Motor neuron (in vitro differentiated cells): ENCODE measurements around the gene FST. TPM values are rescaled to one million over a fixed set of nuclear protein-coding genes. Genes with fewer than 3 reads are reported as not detected.

Source experiments
- ATAC-seq, 8 experiments: fragments of 200-7000 bp; cut with Tn5 transposase; replicated peaks in 6 of 8; 2 replicates each; pipeline ENCODE4 v1.8.0; 2021; ENCODE audit warnings: mild to moderate bottlenecking in 8 of 8, moderate library complexity in 8 of 8
- H3K27ac ChIP-seq, 2 donors: fragments of 250-450 bp; sonication (Bioruptor Pico); 2 replicates each; pipeline ENCODE4 v1.9.0; 2021; ENCODE audit warnings: antibody characterized with exemption in 2 of 2, mild to moderate bottlenecking in 2 of 2, moderate library complexity in 1 of 2
- H3K4me1 ChIP-seq, 2 donors: fragments of 250-450 bp; sonication (Bioruptor Pico); replicated peaks in 1 of 2; 2 replicates each; pipeline ENCODE4 v1.6.1; 2021; ENCODE audit warnings: antibody characterized with exemption in 2 of 2, mild to moderate bottlenecking in 2 of 2, moderate library complexity in 1 of 2
- H3K4me3 ChIP-seq, 5 donors: fragments of 250-450 bp; sonication (Bioruptor Pico); 2 replicates each; pipeline ENCODE4 v1.9.0; 2021; ENCODE audit warnings: antibody characterized with exemption in 5 of 5, mild to moderate bottlenecking in 5 of 5, moderate library complexity in 4 of 5
- WGBS, 10 experiments: fragments of 450-650 bp; shearing (Covaris generic); methylation state at CpG; one replicate each; pipeline ENCODE4 v1.0.0; 2022; 5-methylcytosine and 5-hydroxymethylcytosine counted together
- in situ Hi-C, 9 experiments: fragments of 400-800 bp; cut with MboI; loops; one replicate each; pipeline ENCODE4 v1.15.0; 2021; ENCODE audit warnings: low sequenced_read_pairs in 9 of 9, low pct_unique_long_range_greater_than_20kb in 2 of 9; ENCODE audit not compliant: unreplicated experiment in 9 of 9
- total RNA-seq, 8 experiments: library from RNA; unstranded; fragments of 300-600 nt; gene quantifications; 2 replicates each; pipeline versions ENCODE4 v1.2.3 to v1.2.4, GENCODE V29; 2022

FST gene
- total RNA-seq, 8 experiments from 2014 or later: 0.41 to 34.8 (median 1.9) TPM

DNA sequence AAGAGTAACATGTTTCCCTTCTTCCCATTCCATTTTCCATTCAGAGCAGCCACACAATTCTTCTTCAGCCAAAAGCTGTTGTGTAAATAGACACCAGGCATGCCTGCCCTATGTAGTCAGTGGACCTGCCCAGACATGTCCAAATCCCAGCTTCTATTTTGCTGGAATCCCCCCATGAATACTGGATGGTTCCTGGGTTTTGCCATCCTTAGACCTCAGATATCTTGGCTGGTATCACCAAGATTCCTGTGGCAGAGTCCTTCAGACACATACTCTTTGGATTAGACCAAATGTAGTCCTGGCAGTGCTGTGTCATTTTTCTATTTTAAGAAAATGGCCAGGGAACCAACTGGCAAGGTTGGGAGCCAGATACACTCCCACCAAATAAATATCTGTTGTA, 10.3 kb downstream of the FST start:
- no peak overlapping the region for H3K27ac ChIP-seq
- peak in 3 of 8 experiments; percentile 17 to 89 (median 87) for ATAC-seq
- in situ Hi-C loops: loop anchor here in 1 of 9 experiments (25.0 kb wide), 1 partner anchor 372 kb away; no protein-coding TSS in a partner anchor
- no peaks in the 10 kb centered on the region for H3K4me1 ChIP-seq
- H3K4me3 ChIP-seq: no peak overlapping the region

DNA sequence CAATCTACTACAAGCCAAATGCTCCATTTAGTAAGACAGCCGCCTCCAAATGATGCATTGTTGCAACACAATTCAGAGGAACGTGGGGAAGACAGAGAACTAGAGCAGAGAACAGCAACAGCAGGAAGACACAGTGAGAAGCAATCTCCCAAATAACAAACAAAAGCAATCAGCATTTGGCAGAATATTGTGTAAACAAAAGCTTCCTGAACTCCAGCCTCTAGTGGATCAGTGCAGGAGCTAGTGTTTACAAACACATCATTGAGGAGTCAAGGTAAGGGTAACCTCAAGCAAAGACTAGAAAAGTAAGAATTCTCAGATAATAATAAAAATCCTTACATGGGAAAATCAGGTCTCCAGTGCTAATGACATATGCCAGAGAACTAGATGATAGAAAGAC, 20.6 kb downstream of the FST start:
- no peak for ATAC-seq
- in situ Hi-C loops: no loop called here
- 0 to 70% (median 31%) methylated on average over 1 to 2 of the region's 2 CpGs; no CpG with 5 or more reads in 3 of the 10 experiments for WGBS, 10 experiments

GRCh38 chr5:53503562-53504218, 23.3 kb downstream of the FST start:
- in situ Hi-C loops: no loop called here
- no peak overlapping the region for H3K4me3 ChIP-seq
- ATAC-seq: peak in 3 of 8 experiments; percentile 33 to 70 (median 38)
- H3K4me1 ChIP-seq: no peaks in the 10 kb centered on the region
- WGBS, 10 experiments: 10 to 100% (median 82%) methylated on average over 1 to 2 of the region's 3 CpGs; no CpG with 5 or more reads in 5 of the 10 experiments
- H3K27ac ChIP-seq: no peak overlapping the region

More for the DNA sequence above, 20.6 kb downstream of the FST start:
- Histone ChIP-seq H3K4me1 (no peaks in the 10 kb centered on the region), H3K4me3 (no peak overlapping the region), H3K27ac (no peak overlapping the region)

- ATAC-seq: no peak
- in situ Hi-C loops: no loop called here
- no peaks in the 10 kb centered on the region for H3K4me1 ChIP-seq
- no peak overlapping the region for H3K4me3 ChIP-seq
- H3K27ac ChIP-seq: no peak overlapping the region
- 17 to 100% (median 82%) methylated on average over 1 to 4 of the region's 4 CpGs for WGBS, 10 experiments
Measured at GRCh38 chr5:53507013-53507412, 26.6 kb downstream of the FST start.

- 0 to 97% (median 60%) methylated on average over 1 to 2 of the region's 3 CpGs; no CpG with 5 or more reads in 3 of the 10 experiments for WGBS, 10 experiments
- Histone ChIP-seq H3K4me3 (no peak overlapping the region), H3K27ac (no peak overlapping the region), H3K4me1 (no peaks in the 10 kb centered on the region)
- no peak for ATAC-seq
- in situ Hi-C loops: no loop called here
Measured at GRCh38 chr5:53508125-53508524, 27.7 kb downstream of the FST start.

GRCh38 chr5:53512539-53512938, 32.1 kb downstream of the FST start:
- Histone ChIP-seq H3K4me1 (no peaks in the 10 kb centered on the region), H3K4me3 (no peak overlapping the region), H3K27ac (no peak overlapping the region)
- in situ Hi-C loops: no loop called here
- ATAC-seq: no peak

- H3K4me3 ChIP-seq: no peak overlapping the region
- H3K27ac ChIP-seq: no peak overlapping the region
- 36 to 96% (median 82%) methylated on average over 3 to 6 of the region's 6 CpGs for WGBS, 10 experiments
- no peak for ATAC-seq
- in situ Hi-C loops: no loop called here
- no peaks in the 10 kb centered on the region for H3K4me1 ChIP-seq
Measured at GRCh38 chr5:53515988-53516387, 35.6 kb downstream of the FST start.

GRCh38 chr5:53520813-53521212, 40.4 kb downstream of the FST start:
- no peaks in the 10 kb centered on the region for H3K4me1 ChIP-seq
- no peak overlapping the region for H3K27ac ChIP-seq
- no peak for ATAC-seq
- in situ Hi-C loops: no loop called here
- no peak overlapping the region for H3K4me3 ChIP-seq

Other genes with a start within 250 kb of the FST start
- gene NDUFS4, start 80.0 kb downstream of the FST start, total RNA-seq: 100 to 1,000 TPM in 7 of 8 experiments, 10 to 100 TPM in 1; 95.0 to 205 (median 161) TPM